CD4-positive, alpha-beta T cell (primary cell): Measurements from ENCODE around the gene UFSP1. TPM values are rescaled to one million over a fixed set of nuclear protein-coding genes. Genes with fewer than 3 reads are reported as not detected.

Experiments
- ATAC-seq: fragments of 200-7000 bp; cut with Tn5 transposase; one replicate; pipeline ENCODE4 v1.10.0; 2022; ENCODE audit warnings: mild to moderate bottlenecking; ENCODE audit not compliant: poor library complexity
- CTCF ChIA-PET: fragments of 350-600 bp; sonication (Branson Sonifier 250); formaldehyde crosslinking; loops from one replicate; lab custom pipeline; 2021; ENCODE audit warnings: antibody characterized with exemption, inconsistent platforms; lab: Charles Lee
- POLR2A ChIA-PET: fragments of 350-600 bp; sonication (Branson Sonifier 250); formaldehyde crosslinking; loops from one replicate; lab custom pipeline; 2021; ENCODE audit warnings: antibody characterized with exemption, inconsistent platforms; lab: Charles Lee
- DNase-seq, 14 experiments: peaks; one replicate each; pipeline ENCODE4 v3.0.0-alpha.2; 2013 to 2020; ENCODE audit warnings: mixed read lengths in 2 of 14
- H3K27ac ChIP-seq, 2 donors: one replicate each; pipeline versions ENCODE4 v1.5.1 to v1.7.0; 2013; ENCODE audit warnings: low read length in 2 of 2, low read depth in 1 of 2, mild to moderate bottlenecking in 1 of 2
- H3K27me3 ChIP-seq, 2 experiments: 1 replicate in 1 of 2; 2 replicates in 1 of 2; pipeline versions ENCODE4 v1.6.1 to v1.7.0; 2013; ENCODE audit warnings: low read length in 2 of 2, control low read depth in 1 of 2, mild to moderate bottlenecking in 1 of 2, moderate library complexity in 1 of 2; ENCODE audit not compliant: insufficient read depth in 2 of 2, control insufficient read depth in 1 of 2
- H3K36me3 ChIP-seq: one replicate; pipeline ENCODE4 v1.6.1; 2013; ENCODE audit warnings: low read length, control low read depth; ENCODE audit not compliant: insufficient read depth
- H3K4me1 ChIP-seq: one replicate; pipeline ENCODE4 v1.6.1; 2013; ENCODE audit warnings: low read length, control low read depth; ENCODE audit not compliant: insufficient read depth
- H3K4me3 ChIP-seq: one replicate; pipeline ENCODE4 v1.5.1; 2013; ENCODE audit warnings: mild to moderate bottlenecking, low read length, moderate library complexity
- H3K9me3 ChIP-seq, 2 experiments: 1 replicate in 1 of 2; 2 replicates in 1 of 2; pipeline versions ENCODE4 v1.6.1 to v1.7.0; 2013; ENCODE audit warnings: low read length in 2 of 2, mild to moderate bottlenecking in 2 of 2, control low read depth in 1 of 2, moderate library complexity in 1 of 2; ENCODE audit not compliant: control insufficient read depth in 1 of 2, insufficient read depth in 1 of 2
- H3K27ac Mint-ChIP-seq: one replicate; pipeline ENCODE4 v1.8.0; 2020; ENCODE audit warnings: mixed read lengths
- H3K27me3 Mint-ChIP-seq: one replicate; pipeline ENCODE4 v1.8.0; 2021; ENCODE audit warnings: mixed read lengths
- H3K36me3 Mint-ChIP-seq: one replicate; pipeline ENCODE4 v1.8.0; 2021; ENCODE audit warnings: low read depth, mixed read lengths
- H3K4me1 Mint-ChIP-seq: one replicate; pipeline ENCODE4 v1.8.0; 2021; ENCODE audit warnings: low read depth, mixed read lengths
- H3K4me3 Mint-ChIP-seq: one replicate; pipeline ENCODE4 v1.8.0; 2020; ENCODE audit warnings: mild to moderate bottlenecking, mixed read lengths
- H3K9me3 Mint-ChIP-seq: one replicate; pipeline ENCODE4 v1.8.0; 2020; ENCODE audit warnings: mixed read lengths
- CTCF ChIP-seq: fragments of 200-600 bp; IDR thresholded peaks from one replicate; pipeline ENCODE4 v1.8.0; 2022; ENCODE audit warnings: antibody characterized with exemption, mild to moderate bottlenecking
- intact Hi-C, 2 experiments: fragments of 100-400 bp; cut with DNase I in 1 of 2; cut with micrococcal nuclease in 1 of 2; formaldehyde crosslinking; loops; one replicate each; pipeline versions ENCODE4 v1.15.1 to v1.9.0; 2023 to 2025; cut with DNase I, micrococcal nuclease
- microRNA-seq: library from miRNA; unstranded; fragments of <30 nt; microRNA quantifications from one replicate; pipeline ENCODE4 v1.2.0, GENCODE V29; 2021; ENCODE audit warnings: borderline microRNAs expressed, borderline replicate concordance
- total RNA-seq, 174 experiments: library from RNA in 2 of 174; stranded (reverse) in 2 of 174; gene quantifications; one replicate each; pipeline ENCODE4 v1.2.3 and lab custom pipeline; 2021 to 2026

Gene UFSP1
- total RNA-seq, 2 experiments from 2014 or later = 1.1 to 1.5 TPM

DNA sequence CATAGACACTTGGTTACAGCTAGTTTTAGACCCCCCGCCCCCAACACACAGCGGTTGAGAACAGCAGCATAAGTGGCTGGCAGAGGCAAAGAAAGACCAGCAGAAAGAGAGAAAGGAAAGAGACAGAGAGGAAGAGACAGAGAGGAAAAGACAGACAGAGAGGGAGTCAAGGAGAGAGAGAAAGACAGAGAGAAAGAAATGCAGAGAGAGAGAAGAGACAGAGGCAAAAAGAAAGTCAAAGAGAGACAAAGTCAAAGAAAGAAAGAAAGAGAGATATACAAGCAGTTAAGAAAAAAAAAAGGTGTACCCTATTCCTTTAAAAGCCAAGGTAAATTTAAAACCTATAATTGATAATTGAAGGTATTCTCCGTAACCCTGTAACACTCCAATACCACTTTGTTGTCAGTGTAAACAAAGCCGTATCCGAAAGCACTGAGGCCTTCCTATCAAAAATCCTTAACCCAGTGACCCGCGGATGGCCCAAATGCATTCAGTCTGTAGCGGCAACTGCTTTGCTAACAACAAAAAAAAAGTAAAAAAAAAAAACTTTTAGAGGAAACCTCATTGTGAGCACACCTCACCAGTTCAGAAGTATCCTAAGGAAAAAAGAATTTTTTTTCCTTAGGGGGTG, 48.9 kb downstream of the UFSP1 start:
- peaks cover 16% of the 10 kb centered on the region for H3K4me1 ChIP-seq
- no peak overlapping the region for H3K27ac ChIP-seq
- intact Hi-C loops = no loop called here
- ATAC-seq (no peak), DNase-seq (no peak)
- H3K9me3 ChIP-seq = no peaks in the 10 kb centered on the region
- H3K4me1 Mint-ChIP-seq = peaks cover 10% of the 10 kb centered on the region
- no peak overlapping the region for H3K4me3 ChIP-seq
- H3K27ac Mint-ChIP-seq = no peak overlapping the region
- no peaks in the 10 kb centered on the region for H3K9me3 Mint-ChIP-seq
- no peaks in the 10 kb centered on the region for H3K27me3 ChIP-seq
- no peaks in the 10 kb centered on the region for H3K27me3 Mint-ChIP-seq
- H3K36me3 Mint-ChIP-seq = no peaks in the 10 kb centered on the region
- H3K36me3 ChIP-seq = no peaks in the 10 kb centered on the region
- no peak overlapping the region for H3K4me3 Mint-ChIP-seq
- ChIA-PET POLR2A (no interaction called here), CTCF (no interaction called here)
- no peak for TF ChIP-seq CTCF

DNA sequence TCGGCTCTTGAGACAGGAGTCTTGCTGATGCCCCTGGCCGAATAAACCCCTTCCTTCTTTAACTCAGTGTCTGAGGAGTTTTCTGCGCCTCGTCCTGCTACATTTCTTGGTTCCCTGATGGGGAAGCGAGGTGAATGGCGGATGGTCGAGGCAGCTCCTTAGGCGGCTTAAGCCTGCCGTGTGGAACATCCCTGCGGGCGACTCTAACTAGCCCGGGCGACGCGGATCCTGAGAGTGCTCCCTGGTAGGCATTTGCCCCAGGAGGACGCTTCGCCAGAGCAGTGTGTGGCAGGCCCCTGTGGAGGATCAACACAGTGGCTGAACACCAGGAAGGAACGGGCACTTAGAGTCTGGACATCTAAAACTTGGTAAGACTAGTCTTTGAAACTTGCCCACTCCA, 50.2 kb downstream of the UFSP1 start:
- Histone ChIP-seq H3K9me3 (no peaks in the 10 kb centered on the region), H3K27me3 (no peaks in the 10 kb centered on the region), H3K4me1 (peaks cover 16% of the 10 kb centered on the region), H3K27ac (no peak overlapping the region), H3K36me3 (no peaks in the 10 kb centered on the region), H3K4me3 (no peak overlapping the region)
- no peaks in the 10 kb centered on the region for H3K9me3 Mint-ChIP-seq
- ChIA-PET CTCF (no interaction called here), POLR2A (no interaction called here)
- no peak overlapping the region for H3K27ac Mint-ChIP-seq
- ATAC-seq (no peak), DNase-seq (no peak)
- no peak for TF ChIP-seq CTCF
- no peaks in the 10 kb centered on the region for H3K27me3 Mint-ChIP-seq
- no peaks in the 10 kb centered on the region for H3K36me3 Mint-ChIP-seq
- intact Hi-C loops = loop anchor here in 1 of 2 experiments (5.0 to 10.0 kb wide), 4 partner anchors 132 to 1225 kb away; partner anchors contain the start of genes FIS1, POP7, ZKSCAN1 and ZSCAN25
- peaks cover 10% of the 10 kb centered on the region for H3K4me1 Mint-ChIP-seq
- no peak overlapping the region for H3K4me3 Mint-ChIP-seq

Small RNAs within 50 kb of the gene (microRNA-seq; reads per million reads assigned to microRNA genes)
- gene MIR6875 = not detected

Other genes starting within 250 kb of the UFSP1 start
- gene TFR2, start 248.2 kb downstream of the UFSP1 start, total RNA-seq = 1 to 10 TPM; 1.7 to 2.3 TPM
- gene ACTL6B, start 233.3 kb downstream of the UFSP1 start, total RNA-seq = not detected
- 10 to 100 TPM; 87.8 to 91.9 TPM for gene GNB2, start 216.0 kb downstream of the UFSP1 start, total RNA-seq
- 10 to 100 TPM; 75.5 to 78.8 TPM for gene GIGYF1, start 195.5 kb downstream of the UFSP1 start, total RNA-seq
- 1 to 10 TPM; 7.4 to 7.5 TPM for gene POP7, start 183.6 kb downstream of the UFSP1 start, total RNA-seq
- gene EPO, start 169.2 kb downstream of the UFSP1 start, total RNA-seq = not detected
- not detected for gene ZAN, start 156.1 kb downstream of the UFSP1 start, total RNA-seq
- gene EPHB4, start 62.2 kb downstream of the UFSP1 start, total RNA-seq = 1 to 10 TPM; 8.4 to 8.9 TPM
- gene SLC12A9, start 37.0 kb downstream of the UFSP1 start, total RNA-seq = 10 to 100 TPM; 26.3 to 28.2 TPM
- gene TRIP6, start 22.3 kb downstream of the UFSP1 start, total RNA-seq = 1 to 10 TPM; 4.3 to 6.1 TPM
- 100 to 1,000 TPM; 355 to 382 TPM for gene SRRT, start 14.6 kb downstream of the UFSP1 start, total RNA-seq
- gene ACHE, start 6.2 kb upstream of the UFSP1 start, total RNA-seq = under 1 TPM; 0.14 to 0.22 TPM
- not detected for gene MUC3A, start 59.8 kb upstream of the UFSP1 start, total RNA-seq
- gene MUC12, start 79.8 kb upstream of the UFSP1 start, total RNA-seq = under 1 TPM; 0.39 to 0.60 TPM
- gene MUC17, start 130.4 kb upstream of the UFSP1 start, total RNA-seq = not detected
- 10 to 100 TPM; 29.9 to 31.8 TPM for gene TRIM56, start 195.8 kb upstream of the UFSP1 start, total RNA-seq
- under 1 TPM in 1 of 2 experiments, not detected in 1; 0.11 TPM for gene SERPINE1, start 237.4 kb upstream of the UFSP1 start, total RNA-seq